GM23338 (cell line): ENCODE measurements around the gene SEC16A. TPM values are rescaled to one million over a fixed set of nuclear protein-coding genes. Genes with fewer than 3 reads are reported as not detected.

ENCODE experiments used
- ATAC-seq: fragments of 200-7000 bp; cut with Tn5 transposase; 3 replicates; pipeline ENCODE4 v1.9.1; 2020
- DNase-seq: peaks from one replicate; pipeline ENCODE4 v3.0.0-alpha.2; 2015; ENCODE audit warnings: low spot score
- H2AFZ ChIP-seq: fragments of 200-600 bp; sonication (generic); 2 replicates; pipeline ENCODE4 v1.8.0; 2016; ENCODE audit warnings: antibody characterized with exemption, mild to moderate bottlenecking, moderate library complexity
- H3F3A ChIP-seq: fragments of 200-600 bp; sonication (generic); replicated peaks from 2 replicates; pipeline ENCODE4 v1.8.0; 2017; ENCODE audit warnings: antibody characterized with exemption, mixed run types, low read depth
- H3K27ac ChIP-seq: fragments of 200-600 bp; sonication (generic); 2 replicates; pipeline ENCODE4 v1.6.1; 2016; ENCODE audit warnings: low read depth
- H3K27me3 ChIP-seq: fragments of 200-600 bp; sonication (generic); 2 replicates; pipeline ENCODE4 v1.8.0; 2016; ENCODE audit warnings: mild to moderate bottlenecking, mixed run types, moderate library complexity; ENCODE audit not compliant: insufficient read depth
- H3K36me3 ChIP-seq: fragments of 200-600 bp; sonication (generic); 2 replicates; pipeline ENCODE4 v1.8.0; 2016; ENCODE audit warnings: mild to moderate bottlenecking; ENCODE audit not compliant: insufficient read depth
- H3K4me1 ChIP-seq: fragments of 200-600 bp; sonication (generic); 2 replicates; pipeline ENCODE4 v1.8.0; 2016; ENCODE audit warnings: mild to moderate bottlenecking, moderate library complexity; ENCODE audit not compliant: insufficient read depth
- H3K4me2 ChIP-seq: fragments of 200-600 bp; sonication (generic); 2 replicates; pipeline ENCODE4 v1.7.1; 2017; ENCODE audit warnings: mixed run types
- H3K4me3 ChIP-seq: fragments of 200-600 bp; sonication (generic); 2 replicates; pipeline ENCODE4 v1.6.1; 2016; ENCODE audit warnings: mixed run types
- H3K79me2 ChIP-seq: fragments of 200-600 bp; sonication (generic); replicated peaks from 2 replicates; pipeline ENCODE4 v1.8.0; 2017; ENCODE audit warnings: mild to moderate bottlenecking; ENCODE audit not compliant: insufficient read depth
- H3K9me2 ChIP-seq: fragments of 200-600 bp; sonication (generic); 2 replicates; pipeline ENCODE4 v1.8.0; 2017; ENCODE audit not compliant: insufficient read depth
- H4K20me1 ChIP-seq: fragments of 200-600 bp; sonication (generic); replicated peaks from 2 replicates; pipeline ENCODE4 v1.8.0; 2017; ENCODE audit warnings: mild to moderate bottlenecking; ENCODE audit not compliant: insufficient read depth
- H3K27ac Mint-ChIP-seq: 2 replicates; pipeline ENCODE4 v1.8.0; 2020; ENCODE audit warnings: inconsistent platforms, mild to moderate bottlenecking, moderate library complexity, mixed read lengths
- H3K27me3 Mint-ChIP-seq: 3 replicates; pipeline ENCODE4 v1.8.0; 2022; ENCODE audit warnings: low read depth, mild to moderate bottlenecking, moderate library complexity, mixed read lengths, inconsistent platforms; ENCODE audit not compliant: insufficient read depth, poor library complexity
- H3K36me3 Mint-ChIP-seq: 3 replicates; pipeline ENCODE4 v1.8.0; 2021; ENCODE audit warnings: low read depth, mild to moderate bottlenecking, inconsistent platforms, moderate library complexity, mixed read lengths
- H3K4me1 Mint-ChIP-seq: 3 replicates; pipeline ENCODE4 v1.8.0; 2020; ENCODE audit warnings: mild to moderate bottlenecking, inconsistent platforms, mixed read lengths
- H3K4me3 Mint-ChIP-seq: 3 replicates; pipeline ENCODE4 v1.8.0; 2021; ENCODE audit warnings: moderate library complexity, mild to moderate bottlenecking, inconsistent platforms, mixed read lengths
- H3K9me3 Mint-ChIP-seq: 3 replicates; pipeline ENCODE4 v1.8.0; 2020; ENCODE audit warnings: moderate library complexity, mild to moderate bottlenecking, inconsistent platforms, mixed read lengths
- CREB1 ChIP-seq: fragments of 250-450 bp; sonication (Bioruptor Pico); IDR thresholded peaks from 2 replicates; pipeline ENCODE4 v1.5.0; 2020; ENCODE audit warnings: low read depth, mild to moderate bottlenecking, moderate library complexity
- CTCF ChIP-seq, 2 experiments: fragments of 200-600 bp in 1 of 2; sonication (generic) in 1 of 2; conservative IDR thresholded peaks; 2 replicates each; pipeline versions ENCODE4 v1.5.1 to v1.6.1; 2016 to 2017; ENCODE audit warnings: antibody characterized with exemption in 2 of 2, low read depth in 2 of 2, mild to moderate bottlenecking in 2 of 2, moderate library complexity in 1 of 2
- EZH2phosphoT487 ChIP-seq: fragments of 200-600 bp; sonication (generic); IDR thresholded peaks from one replicate; pipeline ENCODE4 v1.8.1; 2018; ENCODE audit warnings: antibody characterized with exemption; ENCODE audit not compliant: unreplicated experiment
- JUNB ChIP-seq: IDR thresholded peaks from one replicate; pipeline ENCODE4 v1.6.1; 2016; ENCODE audit warnings: antibody characterized with exemption; ENCODE audit not compliant: unreplicated experiment
- POLR2AphosphoS5 ChIP-seq: IDR thresholded peaks from 2 replicates; pipeline ENCODE4 v1.6.1; 2016; ENCODE audit warnings: antibody characterized with exemption, low read depth
- REST ChIP-seq: IDR thresholded peaks from one replicate; pipeline ENCODE4 v1.6.1; 2018; ENCODE audit warnings: antibody characterized with exemption; ENCODE audit not compliant: unreplicated experiment
- STAT1 ChIP-seq: IDR thresholded peaks from one replicate; pipeline ENCODE4 v1.6.1; 2016; ENCODE audit warnings: antibody characterized with exemption; ENCODE audit not compliant: unreplicated experiment
- ZNF114 ChIP-seq: fragments of 250-450 bp; sonication (Bioruptor Pico); IDR thresholded peaks from 2 replicates; pipeline ENCODE4 v1.5.0; 2020; ENCODE audit warnings: mild to moderate bottlenecking, moderate library complexity
- ZNF331 ChIP-seq: fragments of 250-450 bp; sonication (Bioruptor Pico); IDR thresholded peaks from 2 replicates; pipeline ENCODE4 v1.5.0; 2020; ENCODE audit warnings: low read depth, mild to moderate bottlenecking, moderate library complexity
- ZNF462 ChIP-seq: fragments of 250-450 bp; sonication (Bioruptor Pico); IDR thresholded peaks from 2 replicates; pipeline ENCODE4 v1.5.0; 2020; ENCODE audit warnings: mild to moderate bottlenecking, moderate library complexity
- polyA plus RNA-seq: library from polyadenylated mRNA; unstranded; fragments of >200 nt; fragmentation: Nextera tagmentation; extraction: Ambion mirVana; gene quantifications from 2 replicates; pipeline ENCODE4 v1.2.1, GENCODE V29; 2016
- total RNA-seq: library from RNA; depleted of rRNA; stranded (reverse); fragments of >200 nt; shearing (Covaris generic); gene quantifications from 2 replicates; pipeline ENCODE4 v1.2.3, GENCODE V29; 2014

SEC16A gene
- total and polyA plus RNA-seq, 2 experiments from 2014 or later: 34.0 to 59.2 TPM

GRCh38 chr9:136419092-136419420 is 63.8 kb downstream of the SEC16A start:
- ATAC-seq (no peak), DNase-seq (no peak)
- Histone ChIP-seq H3K4me1 (no peaks in the 10 kb centered on the region), H3K9me2 (no peaks in the 10 kb centered on the region), H4K20me1 (peaks cover 4% of the 10 kb centered on the region), H3K36me3 (peaks cover 12% of the 10 kb centered on the region; the same call in 1 of the 2 replicates), H3K27ac (no peak overlapping the region), H3K4me2 (no peak overlapping the region), H3K27me3 (no peaks in the 10 kb centered on the region), H3K79me2 (peaks cover 8% of the 10 kb centered on the region), H3K4me3 (no peak overlapping the region), H3F3A (0 out of 2 replicates have a peak, but pooled peaks cover 7% of the 10 kb centered on the region), H2AFZ (no peak overlapping the region)
- TF ChIP-seq POLR2AphosphoS5 (no peak), ZNF331 (CRISPR knock-in tag) (no peak), CREB1 (CRISPR knock-in tag) (no peak), EZH2phosphoT487 (no peak), CTCF (conservative IDR thresholded peaks at IDR 0.05; ENCODE audit: low read depth in 2 of 2) (no peak), ZNF114 (no peak), JUNB (no peak), STAT1 (no peak), ZNF462 (CRISPR knock-in tag) (no peak), REST (no peak)
- Mint-ChIP-seq H3K27me3 (peaks cover under 1% of the 10 kb centered on the region), H3K36me3 (peaks cover 75% of the 10 kb centered on the region), H3K9me3 (no peaks in the 10 kb centered on the region), H3K4me1 (no peaks in the 10 kb centered on the region), H3K27ac (no peak overlapping the region), H3K4me3 (no peak overlapping the region; the same call in 2 of the 3 replicates)
